NCI-H1092 treated with DMSO at 0.1 percent for 48 hours (cell line): ENCODE results near the gene SYNDIG1.

ENCODE experiments used
- DNase-seq: peaks from one replicate; lab custom pipeline; 2025; lab: John Stamatoyannopoulos, UW

Gene SYNDIG1

DNA sequence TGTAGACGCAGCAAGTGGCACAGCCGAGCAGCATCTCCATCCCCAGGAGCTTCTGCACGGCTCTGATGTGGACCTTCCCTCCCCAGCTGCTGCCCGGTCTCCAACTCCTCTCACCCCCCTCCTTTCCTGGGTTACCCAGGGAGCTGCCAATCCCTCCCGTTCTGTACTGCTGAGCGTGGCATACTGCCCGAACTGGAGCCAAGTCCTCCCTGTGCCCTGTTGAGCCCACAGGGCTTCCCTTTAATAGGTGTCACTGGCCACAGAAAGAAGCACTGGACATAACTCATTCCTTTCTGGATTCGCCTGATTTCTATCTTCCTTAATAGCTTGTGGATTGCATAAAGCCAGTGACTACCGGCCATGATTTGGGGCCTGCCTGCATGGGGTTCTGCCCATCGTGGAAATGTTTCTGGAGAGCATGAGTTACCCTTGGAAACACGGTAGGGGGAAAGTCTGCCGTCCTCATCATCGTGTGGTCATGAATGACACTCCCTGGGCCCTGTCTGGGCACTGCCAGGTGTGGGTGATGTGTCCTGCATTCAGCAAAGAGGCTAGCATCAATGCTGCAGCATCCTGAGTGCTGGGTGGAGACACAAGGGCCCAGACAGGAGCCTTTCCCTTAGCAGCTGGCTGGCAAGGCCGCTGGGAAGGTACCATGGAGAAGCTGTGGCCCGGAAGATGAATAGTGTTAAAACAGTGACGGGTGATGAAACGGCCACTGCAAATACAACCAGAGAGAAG lies 189.7 kb downstream of the SYNDIG1 start:
- peak; percentile 82 for DNase-seq

DNA sequence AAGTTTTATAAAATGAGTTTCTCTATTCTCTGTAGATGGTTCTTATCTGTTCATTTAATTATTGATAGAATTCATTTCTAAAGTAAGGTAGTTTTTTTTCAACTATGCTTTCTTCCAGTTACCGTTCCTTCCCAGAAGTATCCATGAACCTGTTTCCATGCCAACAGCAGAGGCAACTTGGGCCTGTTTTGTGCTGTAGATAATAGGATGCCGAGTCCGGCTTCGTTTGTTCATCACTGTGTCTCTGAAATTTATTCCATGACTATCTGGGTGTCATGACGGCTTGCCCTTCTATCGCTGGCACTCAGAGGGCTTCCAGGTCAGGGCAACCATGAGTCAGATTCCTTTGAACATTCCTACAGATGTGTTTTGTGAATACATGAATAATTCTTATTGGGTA lies 190.4 kb downstream of the SYNDIG1 start:
- no peak for DNase-seq

DNA sequence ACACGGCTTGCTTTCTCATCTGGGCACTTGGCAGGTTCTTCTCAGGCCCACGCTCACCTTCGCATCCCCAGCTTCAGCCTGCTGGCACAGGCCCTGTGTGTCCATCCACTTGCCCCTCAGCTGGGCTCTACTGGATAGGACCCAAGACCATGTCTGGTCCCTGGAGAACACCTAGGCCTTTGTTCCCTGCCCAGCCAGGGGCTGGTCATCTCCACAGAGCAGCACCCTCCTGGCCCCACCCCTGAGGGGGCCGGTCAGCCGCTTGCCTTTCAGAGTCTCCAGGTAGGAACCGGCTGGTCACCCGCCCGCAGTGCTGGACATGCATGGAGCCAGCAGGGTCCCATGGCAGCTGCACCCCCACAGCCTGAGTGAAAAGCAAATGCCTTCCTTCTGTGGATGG lies 191.2 kb downstream of the SYNDIG1 start:
- no peak for DNase-seq

DNA sequence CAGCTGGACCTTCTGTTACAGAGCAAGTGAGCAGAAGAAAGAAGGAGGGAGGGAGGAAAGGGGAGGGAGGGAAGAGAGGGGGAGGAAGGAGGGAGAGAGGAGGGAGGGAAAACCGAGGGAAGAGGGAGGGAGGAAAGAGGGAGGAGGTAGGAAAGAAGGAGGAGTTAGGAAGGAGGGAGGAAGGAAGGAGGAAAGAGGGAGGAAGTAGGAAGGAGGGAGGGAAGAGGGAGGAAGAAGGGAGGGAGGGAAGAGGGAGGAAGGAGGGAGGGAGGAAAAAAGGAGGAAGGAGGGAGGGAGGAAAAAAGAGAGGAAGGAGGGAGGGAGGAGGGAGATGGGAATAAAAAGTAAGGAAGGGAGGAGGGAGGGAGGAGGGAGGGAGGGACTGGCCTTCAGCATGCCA lies 191.8 kb downstream of the SYNDIG1 start:
- no peak for DNase-seq

DNA sequence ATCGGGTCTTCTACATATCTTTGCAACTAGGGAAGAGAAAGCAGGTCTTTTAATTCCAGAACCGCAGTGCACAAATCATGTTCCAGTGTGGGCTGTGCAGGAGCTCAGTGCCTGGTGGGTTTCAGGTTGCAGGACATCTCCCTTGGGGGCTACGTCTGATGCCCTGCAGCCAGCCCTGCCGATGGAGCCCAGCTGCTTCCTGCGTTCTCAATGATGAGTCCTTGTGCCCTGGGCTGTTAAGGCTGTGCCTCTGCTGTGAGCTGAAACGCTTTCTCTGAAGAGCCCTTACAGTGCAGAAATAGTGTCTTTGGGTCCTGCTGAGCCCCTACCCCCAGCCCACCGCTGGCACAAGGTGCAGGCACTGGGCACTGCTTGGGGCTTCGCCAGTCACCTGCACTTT lies 192.9 kb downstream of the SYNDIG1 start:
- DNase-seq: peak; percentile 48

DNA sequence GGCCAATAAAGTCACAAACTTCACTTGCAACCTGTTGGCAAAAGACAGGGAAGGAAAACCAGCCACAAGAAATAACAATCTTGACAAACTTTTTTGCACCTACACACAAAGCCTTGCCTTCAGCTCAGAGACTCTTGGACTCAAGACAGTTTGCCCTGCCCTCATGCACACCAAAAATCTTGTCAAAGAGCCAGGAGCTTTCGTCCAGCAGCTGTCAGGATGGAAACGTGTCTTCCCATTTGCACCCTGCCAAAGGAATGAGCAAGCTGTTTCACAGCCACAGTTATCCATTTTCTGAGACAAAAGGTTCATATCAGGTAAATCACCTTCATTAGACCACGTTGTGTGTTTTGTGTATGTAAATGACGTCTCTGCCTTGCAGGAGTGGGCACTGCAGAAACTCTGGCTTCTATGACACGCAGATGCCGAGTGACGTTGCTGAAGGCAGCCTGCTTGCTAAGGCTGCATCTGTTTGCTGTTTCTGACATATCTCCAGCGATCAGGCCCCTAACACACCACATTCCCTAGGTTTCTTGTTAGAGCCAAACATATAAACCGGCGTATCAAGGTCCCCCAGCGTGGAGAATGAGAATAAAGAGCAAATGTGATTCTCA lies 193.4 kb downstream of the SYNDIG1 start:
- DNase-seq: peak; percentile 9

DNA sequence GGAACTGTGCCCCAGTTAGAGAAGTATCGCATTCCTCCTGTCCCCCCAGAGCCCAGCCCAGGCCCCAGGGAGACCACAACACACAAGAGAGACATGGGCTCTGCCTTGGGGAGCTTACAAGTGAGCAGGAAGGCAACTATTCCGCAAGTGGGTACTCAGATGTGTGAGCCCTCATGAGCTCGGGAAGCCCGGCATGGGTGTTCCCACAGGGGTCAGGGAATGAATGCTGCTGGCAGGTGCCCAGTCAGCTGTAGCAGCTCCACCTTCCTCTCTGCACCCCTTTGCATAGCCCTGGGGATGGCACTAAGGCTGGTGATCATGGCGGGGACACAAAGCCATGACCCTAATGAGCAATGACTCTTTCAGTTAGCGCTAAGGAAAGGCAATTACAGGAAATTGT lies 194.1 kb downstream of the SYNDIG1 start:
- DNase-seq: no peak

DNA sequence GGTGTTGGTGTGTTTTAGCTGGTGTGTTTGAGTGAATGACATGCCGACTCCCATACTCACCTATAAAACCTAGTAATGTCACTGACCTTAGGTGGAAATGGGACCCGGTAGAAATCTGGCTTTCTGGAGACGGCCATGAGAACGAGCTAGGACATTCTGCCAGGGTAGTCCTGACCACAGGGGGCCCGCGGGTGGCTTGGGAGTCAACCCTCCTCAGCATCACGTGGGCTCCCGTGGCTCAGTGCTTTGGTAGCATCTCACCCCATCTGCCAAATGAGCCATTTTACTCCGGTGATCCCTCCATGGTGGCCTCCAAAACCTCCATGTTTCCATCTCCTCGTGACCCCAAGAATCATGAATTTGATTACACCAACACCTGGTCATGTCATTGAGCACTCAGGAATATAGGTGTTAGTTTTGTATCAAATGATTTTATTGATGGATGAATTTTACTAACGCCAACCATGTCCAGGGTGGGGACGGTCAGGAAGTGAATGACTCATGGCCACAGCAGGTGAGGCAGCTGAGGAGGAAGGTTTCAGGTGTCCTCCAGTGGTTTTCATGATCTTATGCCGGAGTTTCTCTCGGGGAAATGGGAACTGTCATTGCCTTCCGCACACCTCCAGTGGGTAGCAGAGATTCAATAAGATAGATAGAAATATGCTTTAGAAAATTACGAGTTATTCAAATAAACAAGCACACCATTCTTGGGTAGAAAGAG lies 195.0 kb downstream of the SYNDIG1 start:
- no peak for DNase-seq

DNA sequence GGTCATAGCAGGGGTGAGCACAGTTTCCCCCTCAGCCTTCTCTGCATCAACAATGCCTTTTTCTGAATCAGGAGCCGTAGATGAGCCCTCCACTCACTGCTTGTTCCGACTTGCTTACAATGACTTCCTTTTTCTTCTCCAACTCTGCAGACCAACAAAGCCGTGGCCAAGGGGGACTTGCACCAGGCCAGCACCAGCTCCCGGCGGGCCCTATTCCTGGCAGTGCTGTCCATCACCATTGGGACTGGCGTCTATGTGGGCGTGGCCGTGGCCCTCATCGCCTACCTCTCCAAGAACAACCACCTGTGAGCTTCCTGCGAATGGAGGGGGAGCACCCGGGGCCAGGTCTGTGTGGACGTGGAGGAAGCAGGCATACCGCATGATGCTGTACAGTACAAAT lies 195.8 kb downstream of the SYNDIG1 start:
- no peak for DNase-seq

DNA sequence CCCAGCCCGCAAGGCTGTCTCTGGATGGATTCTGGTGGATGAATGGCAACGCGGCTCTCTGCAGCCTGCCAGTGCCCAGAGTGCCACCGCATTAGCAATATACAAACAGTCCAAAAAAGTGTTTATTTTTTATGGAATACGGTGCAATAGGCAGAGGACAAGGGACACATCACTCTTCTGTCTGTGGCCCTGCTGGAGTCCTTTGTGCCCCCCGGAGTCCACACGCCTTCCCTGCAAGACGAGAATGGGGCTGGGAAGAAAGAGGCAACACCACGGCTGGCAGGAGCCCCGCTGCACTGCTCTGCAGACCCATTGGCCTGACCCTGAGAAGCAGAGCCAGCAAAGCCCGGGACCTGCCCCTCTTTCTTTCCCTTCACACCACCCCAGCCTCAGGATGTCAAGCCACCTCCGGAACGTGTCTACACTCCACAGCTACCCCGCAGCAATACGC lies 196.3 kb downstream of the SYNDIG1 start:
- no peak for DNase-seq

DNA sequence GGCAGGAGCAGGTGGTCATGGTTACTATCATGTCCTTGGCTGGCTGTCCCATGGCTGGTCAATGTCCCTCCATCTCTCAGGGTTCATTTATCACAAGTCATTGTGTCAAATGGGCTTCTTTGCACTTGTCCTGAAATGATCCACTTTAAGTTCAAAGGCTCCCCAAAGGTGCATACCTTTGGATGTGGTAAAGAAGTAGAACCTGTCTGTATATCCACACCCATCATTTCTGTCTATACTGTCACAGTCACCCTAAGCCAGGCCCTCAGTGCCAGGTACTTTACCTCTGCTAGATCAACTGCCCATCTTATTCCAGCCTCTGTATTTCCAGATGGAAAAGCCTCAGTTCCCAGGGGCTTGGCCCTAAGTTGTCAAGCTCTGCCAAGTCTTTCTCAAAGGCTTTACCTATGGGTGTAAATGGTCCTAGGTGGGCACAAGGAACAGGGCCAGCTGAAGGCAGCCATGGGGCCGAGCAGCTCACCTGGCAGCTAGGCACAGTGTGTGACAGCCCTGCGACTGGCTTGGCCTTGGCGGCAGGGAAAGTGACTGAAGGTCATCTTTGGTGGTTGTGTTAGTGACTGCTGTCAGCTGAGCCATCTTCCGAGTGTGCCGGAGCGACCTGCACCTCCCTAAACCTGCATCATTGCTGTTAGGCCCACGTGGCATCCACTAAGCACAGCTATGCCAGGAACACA lies 198.4 kb downstream of the SYNDIG1 start:
- no peak for DNase-seq

DNA sequence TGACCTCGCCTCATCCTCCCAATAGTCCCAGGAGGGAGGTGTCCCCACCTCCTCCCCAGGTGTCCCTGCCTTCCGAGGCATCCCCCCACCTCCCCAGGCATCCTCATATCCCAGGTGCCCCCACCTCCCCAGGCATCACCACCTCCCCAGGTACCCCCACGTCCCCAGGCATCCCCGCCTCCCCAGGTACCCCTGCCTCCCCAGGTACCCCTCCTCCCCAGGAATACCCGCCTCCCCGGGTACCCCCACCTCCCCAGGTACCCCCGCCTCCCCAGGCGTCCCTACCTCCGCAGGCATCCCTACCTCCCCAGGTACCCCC lies 198.9 kb downstream of the SYNDIG1 start:
- DNase-seq: no peak

DNA sequence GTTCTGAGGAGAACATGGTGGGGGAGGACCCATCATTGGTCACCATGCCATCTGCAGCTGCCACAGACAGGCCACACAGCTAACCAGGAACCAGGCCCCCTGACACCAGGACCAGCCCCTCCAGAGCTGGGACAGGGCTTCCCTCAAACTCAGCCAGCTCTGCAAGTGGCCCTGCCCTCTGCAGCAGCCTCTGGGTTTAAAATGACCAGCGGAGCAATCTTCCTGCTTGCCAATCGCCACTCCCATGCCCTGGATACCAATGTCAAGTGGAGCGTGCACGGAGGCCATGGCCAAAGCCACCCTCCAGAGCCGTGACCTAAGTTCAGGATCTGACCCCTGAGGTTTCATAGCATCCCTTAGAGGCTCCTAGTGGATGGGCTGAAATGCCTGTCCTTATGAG lies 199.4 kb downstream of the SYNDIG1 start:
- no peak for DNase-seq

DNA sequence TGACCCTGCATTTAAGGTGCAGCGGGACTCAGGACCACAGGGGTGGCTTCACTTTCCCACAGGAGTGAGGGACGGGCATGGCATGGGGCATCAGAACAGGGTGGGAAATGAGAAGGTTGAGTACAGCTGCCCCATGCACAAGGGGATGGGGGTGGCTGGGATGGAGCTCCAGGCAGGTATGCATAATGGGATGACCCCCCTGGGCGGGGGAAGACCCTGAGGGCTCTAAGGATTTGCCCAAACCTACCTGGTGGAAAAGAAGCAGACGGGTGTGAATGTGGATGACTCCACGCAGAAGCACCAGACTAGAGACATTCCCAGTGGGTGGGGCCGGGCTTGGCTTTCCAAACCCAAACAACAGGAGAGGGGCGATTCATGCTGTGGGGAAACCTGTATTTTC lies 200.3 kb downstream of the SYNDIG1 start:
- no peak for DNase-seq

DNA sequence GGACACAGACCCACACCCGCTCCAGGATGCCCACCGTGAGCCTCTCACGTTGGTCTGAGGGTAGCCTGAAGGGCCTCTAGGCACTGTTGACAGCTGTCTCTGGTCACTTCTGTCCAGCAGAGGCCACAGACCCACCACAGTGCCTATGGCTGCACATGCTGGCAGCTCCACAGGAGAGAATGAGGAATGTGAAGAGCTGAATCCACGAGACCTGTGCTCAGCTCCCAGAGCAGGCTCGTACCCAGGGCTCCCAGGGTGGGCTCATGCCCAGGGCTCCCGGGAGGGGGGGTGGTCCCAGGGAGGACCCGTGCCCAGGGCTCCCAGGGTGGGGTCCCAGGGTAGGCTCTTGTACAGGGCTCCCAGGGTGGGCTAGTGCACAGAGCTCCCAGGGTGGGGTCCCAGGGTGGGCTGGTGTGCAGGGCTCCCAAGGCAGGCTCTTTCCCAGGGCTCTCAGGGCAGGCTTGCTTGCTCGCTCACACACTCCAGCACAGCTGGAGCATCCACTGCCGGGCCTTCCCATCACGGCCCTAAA lies 201.0 kb downstream of the SYNDIG1 start:
- DNase-seq: no peak

DNA sequence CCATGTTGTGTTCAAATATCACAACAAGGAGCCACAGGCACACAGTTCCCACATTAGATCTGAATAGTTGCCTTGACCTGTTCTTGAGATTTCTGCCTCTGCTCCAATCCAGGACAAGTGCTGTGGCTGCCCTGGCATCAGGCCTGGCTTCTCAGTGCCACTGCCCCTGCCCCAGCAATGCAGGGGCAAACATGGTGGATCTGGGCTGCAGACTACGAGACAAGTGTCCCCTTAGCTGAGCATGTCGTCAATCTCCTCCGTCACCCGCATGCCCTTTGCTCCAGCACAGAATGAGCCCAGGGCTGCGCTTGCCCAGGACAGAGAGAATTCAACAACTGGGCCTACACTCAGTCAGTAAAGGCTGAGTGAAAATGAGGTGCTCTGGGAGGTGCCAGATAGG lies 201.6 kb downstream of the SYNDIG1 start:
- DNase-seq: no peak

DNA sequence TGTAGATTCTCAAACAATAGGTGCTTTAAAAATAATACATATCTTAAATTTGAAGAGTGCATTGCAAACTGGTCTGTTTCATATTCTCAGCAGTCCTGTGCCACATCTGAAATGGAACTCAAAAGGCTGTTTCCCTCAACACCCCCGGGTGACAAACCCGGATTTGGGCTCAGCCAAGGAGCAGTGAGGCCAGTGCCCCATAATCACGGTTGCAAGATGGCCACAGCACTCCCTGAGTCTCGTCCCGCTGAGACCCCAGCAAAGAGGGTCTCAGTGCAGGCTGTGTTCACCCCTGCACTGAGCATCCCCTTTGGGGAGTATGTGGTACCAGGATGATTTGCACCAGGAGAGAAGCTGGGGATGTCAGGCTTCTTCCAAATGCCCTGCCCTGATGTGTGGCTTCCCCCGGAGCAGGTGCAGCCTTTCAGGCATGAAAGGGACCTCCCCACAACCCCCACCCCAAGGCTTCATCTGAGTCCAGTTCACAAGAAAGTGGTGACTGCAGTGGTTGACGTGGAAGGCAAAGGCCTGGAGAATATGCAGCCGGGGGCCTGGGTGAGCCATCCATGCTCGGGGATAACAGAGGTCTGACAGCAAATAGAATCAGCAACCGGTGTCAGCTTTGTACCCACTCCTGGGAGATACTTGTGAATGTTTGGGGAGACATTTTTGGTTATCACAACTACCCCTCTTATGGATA lies 202.9 kb downstream of the SYNDIG1 start:
- no peak for DNase-seq

DNA sequence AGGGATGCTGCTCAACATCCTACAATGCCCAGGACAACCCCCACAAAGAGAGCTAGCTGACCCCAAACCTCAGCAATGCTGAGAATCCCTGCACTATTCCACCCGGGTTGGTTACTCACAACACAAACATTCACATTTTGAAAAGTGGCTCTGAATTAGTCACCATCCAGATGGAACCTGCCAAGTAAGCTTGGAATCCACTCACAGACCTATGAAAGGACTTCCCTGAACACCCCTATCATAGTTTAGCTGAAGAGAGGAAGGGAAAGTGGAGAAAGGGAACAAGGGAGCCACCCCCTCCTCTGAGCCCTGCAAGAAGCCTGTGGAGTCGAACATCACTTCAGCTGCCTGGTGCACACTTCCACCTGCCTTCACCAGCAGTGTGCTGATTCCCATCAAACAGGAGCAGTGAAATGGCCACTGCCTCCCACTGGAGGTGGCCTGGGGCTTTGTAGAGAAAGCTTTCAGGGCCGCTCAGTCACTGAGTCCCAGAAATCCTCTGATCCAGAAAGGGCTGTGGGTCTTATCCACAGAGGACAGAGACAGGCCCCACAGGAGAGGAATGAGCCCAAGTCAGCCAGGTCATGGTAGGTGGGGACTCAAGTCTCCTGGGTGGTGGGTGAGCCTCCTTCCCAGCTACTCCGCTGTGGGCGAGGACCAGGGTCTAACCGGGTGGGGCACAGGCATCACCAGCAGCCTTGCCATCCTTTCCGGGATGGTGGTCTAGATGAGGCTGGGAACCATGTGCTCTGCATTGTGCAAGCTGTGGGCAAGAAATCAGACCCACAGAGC lies 203.7 kb downstream of the SYNDIG1 start:
- DNase-seq: no peak

DNA sequence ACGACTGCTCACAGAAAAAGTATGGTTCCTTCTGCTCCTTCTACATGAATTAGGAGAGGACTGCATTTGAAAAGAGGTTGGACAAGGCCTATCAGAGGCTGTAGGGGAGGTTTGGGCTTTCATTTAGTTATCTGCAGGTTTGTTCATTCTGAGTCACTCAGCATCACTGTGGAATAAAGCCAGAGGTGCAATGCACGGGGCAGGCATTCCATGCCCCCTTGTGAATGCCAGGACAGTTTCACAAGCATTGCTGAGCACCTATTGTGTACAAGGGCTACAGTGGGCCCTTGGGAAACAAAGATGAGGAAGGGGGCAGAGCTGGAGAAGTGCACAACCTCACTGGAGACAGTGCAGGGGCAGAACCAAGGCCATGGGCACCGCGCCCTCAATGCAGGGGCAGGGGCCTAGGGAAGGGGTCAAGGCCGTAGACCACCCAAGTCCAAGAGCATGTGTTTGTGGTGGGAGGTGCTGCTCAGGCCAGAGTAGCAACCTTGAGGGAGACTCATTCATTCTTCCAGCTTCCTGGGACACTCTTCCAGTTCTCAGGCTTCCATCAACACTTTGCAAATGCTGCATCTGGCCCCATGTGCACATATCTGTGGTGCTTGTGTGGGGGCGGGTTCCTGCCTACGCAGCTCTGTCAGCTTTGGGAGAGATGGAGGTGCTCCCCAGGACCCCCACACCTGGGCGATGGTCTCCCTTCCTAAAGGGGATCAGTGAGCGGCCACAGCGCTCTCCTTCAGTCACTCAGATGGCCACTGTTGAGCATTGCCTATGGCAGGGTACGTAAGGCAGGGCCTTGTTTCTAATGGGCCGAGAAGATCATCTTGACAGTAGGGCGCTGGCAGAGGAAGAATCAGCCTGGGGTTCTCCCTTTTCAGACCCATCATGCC lies 204.5 kb downstream of the SYNDIG1 start:
- no peak for DNase-seq
